SKM-1 (cell line): Measurements from ENCODE around the gene EGFR.

Experiments
- DNase-seq: peaks from one replicate; lab custom pipeline; 2025; ENCODE audit not compliant: unreplicated experiment; lab: John Stamatoyannopoulos, UW

The EGFR gene

DNA sequence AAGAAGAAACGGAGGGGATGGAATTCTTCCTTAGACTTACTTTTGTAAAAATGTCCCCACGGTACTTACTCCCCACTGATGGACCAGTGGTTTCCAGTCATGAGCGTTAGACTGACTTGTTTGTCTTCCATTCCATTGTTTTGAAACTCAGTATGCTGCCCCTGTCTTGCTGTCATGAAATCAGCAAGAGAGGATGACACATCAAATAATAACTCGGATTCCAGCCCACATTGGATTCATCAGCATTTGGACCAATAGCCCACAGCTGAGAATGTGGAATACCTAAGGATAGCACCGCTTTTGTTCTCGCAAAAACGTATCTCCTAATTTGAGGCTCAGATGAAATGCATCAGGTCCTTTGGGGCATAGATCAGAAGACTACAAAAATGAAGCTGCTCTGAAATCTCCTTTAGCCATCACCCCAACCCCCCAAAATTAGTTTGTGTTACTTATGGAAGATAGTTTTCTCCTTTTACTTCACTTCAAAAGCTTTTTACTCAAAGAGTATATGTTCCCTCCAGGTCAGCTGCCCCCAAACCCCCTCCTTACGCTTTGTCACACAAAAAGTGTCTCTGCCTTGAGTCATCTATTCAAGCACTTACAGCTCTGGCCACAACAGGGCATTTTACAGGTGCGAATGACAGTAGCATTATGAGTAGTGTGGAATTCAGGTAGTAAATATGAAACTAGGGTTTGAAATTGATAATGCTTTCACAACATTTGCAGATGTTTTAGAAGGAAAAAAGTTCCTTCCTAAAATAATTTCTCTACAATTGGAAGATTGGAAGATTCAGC, 187.6 kb downstream of the EGFR start:
- no peak for DNase-seq

DNA sequence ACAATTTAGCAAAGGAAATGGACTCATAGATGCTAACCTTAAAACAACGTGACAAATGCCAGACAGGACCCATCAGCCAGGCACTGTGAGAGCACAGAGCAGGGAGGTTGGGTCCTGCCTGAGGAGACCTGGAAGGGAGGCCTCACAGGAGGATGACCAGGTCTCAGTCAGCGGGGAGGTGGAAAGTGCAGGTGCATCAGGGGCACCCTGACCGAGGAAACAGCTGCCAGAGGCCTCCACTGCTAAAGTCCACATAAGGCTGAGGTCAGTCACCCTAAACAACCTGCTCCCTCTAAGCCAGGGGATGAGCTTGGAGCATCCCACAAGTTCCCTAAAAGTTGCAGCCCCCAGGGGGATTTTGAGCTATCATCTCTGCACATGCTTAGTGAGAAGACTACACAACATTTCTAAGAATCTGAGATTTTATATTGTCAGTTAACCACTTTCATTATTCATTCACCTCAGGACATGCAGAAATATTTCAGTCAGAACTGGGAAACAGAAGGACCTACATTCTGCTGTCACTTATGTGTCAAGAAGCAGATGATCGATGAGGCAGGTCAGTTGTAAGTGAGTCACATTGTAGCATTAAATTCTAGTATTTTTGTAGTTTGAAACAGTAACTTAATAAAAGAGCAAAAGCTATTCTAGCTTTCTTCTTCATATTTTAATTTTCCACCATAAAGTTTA, 188.8 kb downstream of the EGFR start:
- no peak for DNase-seq

DNA sequence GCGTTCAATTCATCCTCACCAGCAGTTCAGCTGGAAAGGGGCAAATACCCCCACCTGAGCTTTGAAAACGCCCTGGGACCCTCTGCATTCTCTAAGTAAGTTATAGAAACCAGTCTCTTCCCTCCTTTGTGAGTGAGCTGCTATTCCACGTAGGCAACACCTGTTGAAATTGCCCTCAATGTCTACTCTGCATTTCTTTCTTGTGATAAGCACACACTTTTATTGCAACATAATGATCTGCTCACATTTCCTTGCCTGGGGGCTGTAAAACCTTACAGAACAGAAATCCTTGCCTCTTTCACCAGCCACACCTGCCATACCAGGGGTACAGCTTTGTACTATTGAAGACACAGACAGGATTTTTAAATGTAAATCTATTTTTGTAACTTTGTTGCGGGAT, 190.5 kb downstream of the EGFR start:
- DNase-seq = no peak

DNA sequence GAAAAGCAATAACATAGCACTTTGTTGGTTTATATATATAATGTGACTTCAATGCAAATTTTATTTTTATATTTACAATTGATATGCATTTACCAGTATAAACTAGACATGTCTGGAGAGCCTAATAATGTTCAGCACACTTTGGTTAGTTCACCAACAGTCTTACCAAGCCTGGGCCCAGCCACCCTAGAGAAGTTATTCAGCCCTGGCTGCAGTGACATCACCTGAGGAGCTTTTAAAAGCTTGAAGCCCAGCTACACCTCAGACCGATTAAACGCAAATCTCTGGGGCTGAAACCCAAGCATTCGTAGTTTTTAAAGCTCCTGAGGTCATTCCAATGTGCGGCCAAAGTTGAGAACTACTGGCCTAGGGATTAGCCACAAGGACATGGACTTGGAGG, 191.4 kb downstream of the EGFR start:
- no peak for DNase-seq

DNA sequence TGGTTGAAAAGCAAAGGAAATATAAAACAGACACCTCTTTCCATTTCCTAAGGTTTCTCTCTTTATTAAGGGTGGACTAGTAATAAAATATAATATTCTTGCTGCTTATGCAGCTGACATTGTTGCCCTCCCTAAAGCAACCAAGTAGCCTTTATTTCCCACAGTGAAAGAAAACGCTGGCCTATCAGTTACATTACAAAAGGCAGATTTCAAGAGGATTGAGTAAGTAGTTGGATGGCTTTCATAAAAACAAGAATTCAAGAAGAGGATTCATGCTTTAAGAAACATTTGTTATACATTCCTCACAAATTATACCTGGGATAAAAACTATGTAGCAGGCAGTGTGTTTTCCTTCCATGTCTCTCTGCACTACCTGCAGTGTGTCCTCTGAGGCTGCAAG, 191.9 kb downstream of the EGFR start:
- DNase-seq = no peak

DNA sequence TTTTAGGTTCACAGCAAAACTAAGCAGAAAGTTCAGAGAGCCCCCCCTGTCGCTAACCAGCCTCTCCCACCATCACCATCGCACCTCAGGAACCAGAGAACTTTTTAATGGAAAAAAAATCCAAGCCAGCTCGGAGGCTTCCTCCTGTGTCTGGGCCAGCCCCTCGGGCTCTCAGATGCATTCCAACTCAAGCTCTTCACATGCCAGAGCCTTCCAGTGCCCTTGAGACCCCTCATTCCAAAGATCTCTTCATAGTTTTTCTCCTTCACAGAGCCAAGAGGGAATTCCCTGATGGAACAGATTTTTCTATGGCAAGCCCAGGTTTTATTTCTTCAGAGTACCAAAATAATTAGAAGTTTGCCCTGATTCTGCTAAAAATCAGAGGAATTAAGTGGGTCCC, 192.9 kb downstream of the EGFR start:
- no peak for DNase-seq

DNA sequence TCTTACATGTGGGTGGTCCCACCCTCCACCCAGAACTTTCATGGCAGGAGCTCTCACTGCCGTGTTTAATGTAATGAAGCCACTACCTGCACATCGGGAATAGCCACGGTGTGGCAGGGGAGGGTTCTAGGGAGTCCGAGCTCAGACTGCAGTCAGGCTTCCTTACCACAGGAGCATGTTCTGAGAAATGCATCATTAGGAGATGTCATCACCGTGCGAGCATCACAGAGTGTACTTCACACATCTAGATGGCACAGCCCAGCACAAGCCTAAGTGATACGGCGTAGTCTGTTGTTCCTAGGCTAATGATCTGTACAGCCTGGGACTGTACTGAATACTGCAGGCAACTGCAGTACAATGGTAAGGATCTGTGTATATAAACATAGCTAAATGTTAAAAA, 193.4 kb downstream of the EGFR start:
- no peak for DNase-seq

DNA sequence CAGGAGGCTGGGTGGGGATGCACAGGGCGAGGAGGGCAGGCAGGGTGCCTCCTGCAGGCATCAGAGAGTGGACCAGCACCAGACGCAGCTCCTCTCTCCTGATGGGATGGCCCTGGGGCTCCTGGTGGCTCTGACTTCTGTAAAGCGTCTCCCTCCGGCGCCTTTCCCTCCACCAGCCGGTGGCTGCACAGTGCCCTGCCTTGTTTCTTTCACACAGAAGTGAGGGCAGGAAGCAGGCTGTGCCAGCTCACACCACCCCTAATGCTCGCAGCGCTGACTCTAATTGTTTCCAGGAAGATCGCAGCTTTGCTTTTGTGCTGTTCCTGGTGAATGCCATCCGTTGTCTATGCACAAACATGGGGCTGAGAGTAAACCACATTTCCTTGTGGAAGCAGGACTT, 194.0 kb downstream of the EGFR start:
- no peak for DNase-seq

DNA sequence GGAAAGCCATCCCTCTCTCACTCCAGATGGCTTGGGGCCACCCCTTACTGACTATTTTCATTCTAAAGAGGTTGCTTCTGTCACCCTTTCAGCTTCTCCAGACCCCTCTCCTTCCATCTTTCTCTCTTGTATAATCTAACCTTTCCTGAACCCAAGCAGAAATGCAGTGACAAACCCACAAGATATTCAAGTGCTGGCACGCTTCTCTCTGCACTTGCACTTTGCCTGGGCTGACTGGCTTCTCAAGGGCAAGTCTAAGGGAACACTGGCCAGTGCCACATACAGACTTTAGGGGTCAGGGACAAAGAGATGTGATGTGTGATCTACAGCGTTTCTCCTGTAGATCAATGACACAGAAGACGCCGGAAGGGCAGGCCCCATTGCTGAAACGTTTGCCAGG, 195.9 kb downstream of the EGFR start:
- no peak for DNase-seq

DNA sequence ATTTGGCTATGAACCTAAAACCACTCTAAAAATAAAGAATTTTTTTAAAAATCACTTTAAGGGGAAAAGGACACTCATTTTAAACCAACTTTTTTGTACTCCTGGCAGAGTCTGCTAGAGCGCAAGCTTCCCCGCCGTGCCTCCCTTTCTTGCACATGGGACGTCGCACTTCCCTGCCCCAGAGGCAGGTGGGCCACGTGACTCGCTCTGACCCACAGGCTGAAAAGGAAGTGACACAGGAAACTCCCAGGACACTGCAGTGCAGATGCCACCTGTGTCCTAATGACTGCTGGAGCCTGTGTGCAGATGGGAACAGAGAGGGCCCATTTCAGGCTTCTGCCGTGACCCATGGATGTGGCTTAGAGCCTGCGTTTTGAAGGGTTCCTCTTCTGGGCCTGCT, 204.2 kb downstream of the EGFR start:
- no peak for DNase-seq

DNA sequence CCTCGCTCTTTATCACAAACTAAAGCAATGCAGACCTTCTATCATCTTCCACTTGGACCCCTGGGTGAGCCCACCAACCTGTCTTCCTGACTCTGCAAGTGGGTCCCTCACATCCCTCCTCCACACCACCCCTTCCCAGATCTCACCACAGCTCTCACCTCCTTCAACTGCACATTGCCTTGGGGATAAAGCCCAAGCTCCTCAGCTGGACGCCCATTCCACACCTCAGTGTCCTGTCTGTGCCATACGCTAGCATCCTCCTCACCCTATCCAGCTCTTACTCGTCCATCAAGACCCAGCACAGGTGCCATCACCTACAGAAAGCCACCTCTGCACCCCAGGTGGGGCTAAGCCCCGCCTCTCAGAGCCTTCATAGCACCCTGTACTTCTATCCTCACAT, 205.3 kb downstream of the EGFR start:
- no peak for DNase-seq

DNA sequence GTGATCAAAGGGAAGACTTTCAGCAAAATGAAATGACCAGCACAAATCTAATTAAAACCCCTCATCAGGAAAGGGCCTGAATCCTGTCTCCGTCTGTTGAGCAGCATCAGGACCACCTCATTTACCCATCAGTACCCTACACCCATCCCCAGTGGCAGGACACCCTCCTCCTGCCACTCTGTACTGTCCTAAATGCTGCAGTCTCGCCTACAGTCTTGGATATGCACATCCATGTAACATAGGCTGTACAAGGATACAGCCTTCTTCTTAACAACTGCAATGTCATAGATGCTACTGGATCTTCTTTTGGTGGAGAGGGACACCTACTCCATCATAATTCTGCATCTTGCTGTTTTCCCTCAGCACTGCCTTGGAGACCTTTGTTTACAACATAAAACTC, 206.0 kb downstream of the EGFR start:
- no peak for DNase-seq

DNA sequence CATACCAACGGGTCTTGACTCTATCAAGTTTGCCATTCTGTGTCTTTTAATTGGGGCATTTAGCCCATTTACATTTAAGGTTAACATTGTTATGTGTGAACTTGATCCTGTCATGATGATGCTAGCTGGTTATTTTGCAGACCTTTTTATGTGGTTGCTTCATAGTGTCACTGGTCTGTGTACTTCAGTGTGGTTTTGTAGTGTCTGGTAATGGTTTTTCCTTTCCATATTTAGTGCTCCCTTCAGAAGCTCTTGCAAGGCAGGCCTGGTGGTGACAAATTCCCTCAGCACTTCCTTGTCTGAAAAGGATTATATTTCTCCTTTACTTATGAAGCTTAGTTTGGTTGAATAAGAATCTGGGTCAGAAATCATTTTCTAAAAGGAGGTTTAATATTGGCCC, 211.2 kb downstream of the EGFR start:
- no peak for DNase-seq

DNA sequence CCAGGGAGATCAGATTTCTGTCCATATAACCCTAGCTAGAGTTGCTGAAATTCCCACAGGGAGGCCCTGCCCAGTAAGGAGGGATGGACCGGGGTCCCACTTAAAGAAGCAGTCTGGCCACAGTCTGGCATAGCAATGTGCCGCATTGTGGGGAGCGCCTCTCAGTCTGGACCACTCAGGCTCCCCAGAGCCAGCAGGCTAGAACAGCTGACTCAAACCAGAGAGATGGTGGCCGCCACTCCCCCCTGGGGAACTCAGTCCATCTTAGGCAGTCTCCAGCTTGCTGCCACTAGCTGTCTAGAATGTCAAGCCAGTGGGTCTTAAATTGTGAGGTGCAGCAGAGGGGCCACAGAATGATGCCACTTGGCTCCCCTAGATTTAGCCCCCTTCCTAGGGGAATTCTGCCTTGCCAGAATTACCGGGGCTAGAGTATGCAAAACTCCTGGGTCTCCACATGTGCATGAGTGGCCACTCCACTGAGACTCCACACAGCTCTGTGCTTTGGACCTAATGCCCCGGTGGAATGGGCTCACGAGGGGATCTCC, 213.0 kb downstream of the EGFR start:
- DNase-seq = no peak

DNA sequence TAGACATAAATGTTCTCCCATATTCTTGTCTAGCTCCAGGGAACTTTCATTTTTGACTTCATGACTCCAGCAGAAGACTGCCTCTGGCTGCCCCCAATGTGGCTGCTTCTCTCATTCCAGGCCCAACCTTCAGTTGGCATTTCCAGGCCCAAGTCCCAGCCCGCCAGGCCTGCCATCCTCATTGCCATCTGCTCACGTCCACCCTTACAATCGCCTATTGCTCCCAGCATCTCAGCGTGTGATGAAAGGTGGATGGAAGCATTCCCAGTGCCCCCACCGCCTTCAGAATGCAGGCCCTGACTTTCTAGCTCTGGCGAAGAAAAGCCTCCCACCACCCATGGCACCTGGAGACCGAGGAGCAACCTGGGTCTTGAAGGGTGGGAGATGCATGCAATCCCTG, 214.2 kb downstream of the EGFR start:
- DNase-seq = no peak

DNA sequence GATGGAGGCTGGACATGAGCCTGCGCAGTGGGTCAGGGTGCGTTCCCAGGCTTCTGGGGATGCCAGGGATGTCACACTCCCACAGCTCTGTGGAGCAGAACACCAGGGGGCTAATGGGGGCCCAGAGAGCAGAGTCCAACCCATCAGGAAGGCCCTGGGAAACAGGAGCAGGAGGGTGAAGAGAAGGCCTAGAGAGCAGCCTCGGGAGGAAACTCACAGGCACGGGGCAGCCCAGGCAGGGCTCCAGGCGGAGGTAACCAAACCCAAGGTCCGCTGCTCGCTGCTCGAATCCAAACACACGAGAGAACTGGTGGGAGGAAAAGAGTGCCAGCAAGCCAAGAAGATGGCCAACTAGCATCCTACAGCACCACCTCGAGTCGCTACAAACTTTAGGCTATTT, 215.6 kb downstream of the EGFR start:
- DNase-seq = no peak

DNA sequence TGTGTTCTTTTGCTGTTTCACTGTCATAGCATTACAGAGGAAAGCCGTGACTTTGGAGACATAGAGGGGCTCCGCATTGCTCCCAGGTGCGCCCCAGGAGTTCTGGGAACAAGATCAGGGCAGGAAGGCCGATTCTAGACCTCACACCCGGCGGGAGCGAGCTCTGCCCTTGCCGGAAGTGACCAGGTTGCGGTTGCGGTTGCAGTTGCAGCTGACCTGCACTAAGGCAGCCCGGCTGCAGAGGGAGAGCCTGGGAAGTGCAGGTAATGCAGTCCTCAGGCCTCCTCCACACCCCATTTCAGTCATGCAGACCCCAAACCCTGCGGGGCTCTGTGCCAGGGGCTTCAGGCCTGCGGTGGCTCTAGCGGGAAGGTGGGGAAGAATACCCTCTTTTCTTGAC, 216.3 kb downstream of the EGFR start:
- no peak for DNase-seq

DNA sequence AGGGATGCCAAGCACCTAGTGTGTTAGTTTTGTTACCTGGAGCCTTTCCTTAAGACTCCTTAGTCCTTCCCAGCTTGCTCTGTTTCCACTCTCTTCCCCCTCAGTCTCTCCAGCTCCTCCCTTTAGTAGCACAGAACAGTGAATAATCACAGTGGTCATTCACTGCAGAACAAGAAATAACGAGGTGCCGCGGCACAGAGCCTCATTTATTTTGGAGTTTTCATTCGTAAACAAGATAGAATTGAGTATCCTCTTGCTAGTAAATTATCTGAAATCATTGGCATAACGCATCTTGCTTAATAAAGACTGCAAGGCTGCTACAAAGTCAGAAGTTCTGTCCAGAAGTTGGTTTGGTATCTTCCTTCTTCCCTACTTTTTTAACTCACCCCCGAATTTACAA, 217.0 kb downstream of the EGFR start:
- no peak for DNase-seq

DNA sequence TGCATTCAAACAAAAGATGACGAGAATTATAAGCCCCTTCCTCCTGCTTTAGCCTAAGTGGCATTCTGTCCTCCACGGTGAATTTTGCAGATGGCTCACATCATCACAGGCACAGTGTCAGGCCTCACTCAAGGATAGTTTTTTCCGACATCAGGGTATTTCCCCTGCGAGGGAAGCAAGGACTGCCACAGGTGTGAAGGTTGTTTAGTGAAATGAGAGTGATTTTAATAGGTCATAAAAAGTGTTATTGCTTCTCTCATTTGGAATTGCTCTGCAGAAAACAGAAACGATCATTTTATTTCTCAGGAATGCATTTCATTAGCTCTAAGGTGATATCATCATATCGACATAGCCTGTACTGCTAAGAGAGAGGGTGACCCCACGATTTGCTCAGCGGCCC, 217.7 kb downstream of the EGFR start:
- DNase-seq = no peak

DNA sequence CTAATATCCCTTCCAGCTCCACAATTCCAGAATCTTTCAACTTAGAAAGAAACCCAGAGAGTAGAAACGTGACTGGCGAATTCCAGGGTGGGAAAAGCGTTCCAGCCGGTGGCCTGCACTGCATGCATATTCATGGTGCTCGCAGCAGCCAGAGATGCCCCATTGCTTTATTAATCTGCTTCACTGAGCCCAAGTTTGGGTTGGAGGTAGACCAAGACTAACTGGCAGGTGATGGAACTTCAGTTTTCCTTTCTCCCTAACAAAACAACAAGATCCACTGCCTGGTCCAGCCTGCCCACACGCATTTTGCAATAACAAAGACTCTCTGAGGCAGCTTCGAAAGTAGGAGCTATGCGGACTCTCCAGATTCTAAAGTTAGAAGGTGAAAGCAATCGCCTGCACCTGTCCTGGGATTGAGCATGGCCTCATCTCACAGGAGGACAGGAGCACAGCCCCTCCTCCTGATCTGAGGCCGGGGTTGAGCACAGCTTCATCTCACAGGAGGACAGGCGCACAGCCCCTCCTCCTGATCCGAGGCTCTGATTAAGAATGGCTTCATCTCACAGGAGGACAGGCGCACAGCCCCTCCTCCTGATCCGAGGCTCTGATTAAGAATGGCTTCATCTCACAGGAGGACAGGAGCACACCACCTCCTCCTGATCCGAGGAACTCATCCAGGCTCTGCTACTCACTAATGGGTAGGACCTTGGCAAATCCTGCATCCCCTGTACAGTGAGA, 218.5 kb downstream of the EGFR start:
- no peak for DNase-seq

DNA sequence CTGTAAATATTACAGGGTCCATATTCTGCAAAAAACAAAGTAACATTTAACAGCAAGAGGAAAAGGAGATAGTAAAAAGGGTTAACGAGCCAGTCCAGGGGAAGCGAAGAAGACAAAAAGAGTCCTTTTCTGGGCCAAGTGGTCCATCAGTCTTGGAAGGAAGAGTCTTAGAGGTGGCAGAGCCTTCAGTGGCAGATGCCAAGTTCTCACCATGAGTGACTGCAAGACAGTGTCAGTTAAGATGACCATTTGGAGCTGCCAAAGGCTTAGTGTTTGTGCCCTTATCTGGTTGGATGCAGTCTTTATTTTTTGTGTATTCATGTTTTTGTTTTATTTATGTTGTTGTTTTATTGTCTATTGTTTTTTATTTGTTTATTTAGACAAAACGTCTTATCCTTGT, 220.6 kb downstream of the EGFR start:
- DNase-seq = no peak
